NT2/D1 (cell line): ENCODE measurements around the gene NEUROG3.
A peak's percentile ranks its signal among the peaks of the same experiment; 100 is the strongest.

ENCODE experiments used
- DNase-seq: peaks from one replicate; pipeline ENCODE4 v3.0.0-alpha.2; 2011; ENCODE audit warnings: low read depth, low spot score
- H3K27me3 ChIP-seq: 2 replicates; pipeline ENCODE4 v1.6.0; 2011; ENCODE audit warnings: mild to moderate bottlenecking; ENCODE audit not compliant: insufficient read length, insufficient read depth
- H3K36me3 ChIP-seq: 2 replicates; pipeline ENCODE4 v1.6.1; 2011; ENCODE audit warnings: mild to moderate bottlenecking, low read length, mixed read lengths; ENCODE audit not compliant: insufficient read depth, insufficient read length
- H3K4me1 ChIP-seq: 2 replicates; pipeline ENCODE4 v1.5.1; 2011; ENCODE audit not compliant: insufficient read depth, insufficient read length
- H3K4me3 ChIP-seq: 2 replicates; pipeline ENCODE4 v1.5.1; 2011; ENCODE audit warnings: low read depth; ENCODE audit not compliant: insufficient read length
- H3K9ac ChIP-seq: 2 replicates; pipeline ENCODE4 v1.6.0; 2011; ENCODE audit warnings: low read depth; ENCODE audit not compliant: insufficient read length
- H3K9me3 ChIP-seq: 2 replicates; pipeline ENCODE4 v1.5.1; 2011; ENCODE audit warnings: mild to moderate bottlenecking, low read length; ENCODE audit not compliant: insufficient read depth
- SUZ12 ChIP-seq: IDR thresholded peaks from 2 replicates; pipeline ENCODE4 v1.6.1; 2011; ENCODE audit not compliant: insufficient read length, insufficient read depth; ENCODE audit errors: extremely low read depth
- YY1 ChIP-seq: IDR thresholded peaks from 2 replicates; pipeline ENCODE4 v1.6.1; 2011; ENCODE audit not compliant: insufficient read length, insufficient read depth
- ZNF274 ChIP-seq: IDR thresholded peaks from 2 replicates; pipeline ENCODE4 v1.6.1; 2011; ENCODE audit warnings: mild to moderate bottlenecking, low read depth, low read length

Gene NEUROG3

GRCh38 chr10:69577268-69578232 is 4.3 kb upstream of the NEUROG3 start:
- Histone ChIP-seq H3K4me1 (peaks cover 17% of the 10 kb centered on the region), H3K4me3 (peak overlapping the region; percentile 9), H3K9me3 (no peaks in the 10 kb centered on the region), H3K27me3 (peaks cover 99% of the 10 kb centered on the region), H3K36me3 (no peaks in the 10 kb centered on the region), H3K9ac (no peak overlapping the region)
- TF ChIP-seq SUZ12 (peak; percentile 97), ZNF274 (no peak), YY1 (no peak)
- no peak for DNase-seq

GRCh38 chr10:69576334-69577011 is 3.3 kb upstream of the NEUROG3 start:
- Histone ChIP-seq H3K27me3 (peaks cover 100% of the 10 kb centered on the region), H3K9ac (no peak overlapping the region), H3K36me3 (no peaks in the 10 kb centered on the region), H3K9me3 (no peaks in the 10 kb centered on the region), H3K4me3 (no peak overlapping the region), H3K4me1 (peaks cover 18% of the 10 kb centered on the region)
- no peak for TF ChIP-seq ZNF274
- no peak for TF ChIP-seq SUZ12
- TF ChIP-seq YY1: no peak
- DNase-seq: no peak

DNA sequence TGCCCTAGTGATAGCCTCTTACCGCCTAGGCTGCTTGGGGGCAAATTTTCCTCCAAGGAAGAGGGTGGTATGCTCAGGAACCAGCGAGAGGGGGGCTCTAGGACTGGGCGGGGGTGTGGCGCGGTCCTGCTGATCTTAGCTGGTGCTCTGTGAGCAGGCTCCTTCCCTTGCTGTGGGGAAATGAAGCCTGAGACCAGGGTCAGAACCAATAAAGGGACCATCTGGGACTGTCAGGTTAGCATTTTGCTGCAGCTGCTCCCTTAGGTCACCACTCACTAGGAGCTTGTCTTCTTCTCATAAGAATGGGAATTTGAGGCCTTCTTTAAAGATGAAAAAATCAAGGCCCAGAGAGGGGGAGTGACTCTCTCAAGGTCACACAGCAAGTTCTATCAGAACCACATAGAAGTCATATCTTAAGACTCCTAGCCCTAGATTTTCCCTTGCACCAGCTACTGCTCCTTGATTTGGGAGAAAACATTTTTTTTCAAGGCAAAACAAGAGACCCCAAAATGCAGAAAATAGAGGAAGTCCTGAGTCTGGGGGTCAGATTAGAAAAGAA is 2.0 kb upstream of the NEUROG3 start:
- TF ChIP-seq YY1: no peak
- TF ChIP-seq SUZ12: peak; percentile 67
- H3K27me3 ChIP-seq: peaks cover 100% of the 10 kb centered on the region
- no peak for DNase-seq
- H3K4me1 ChIP-seq: peaks cover 27% of the 10 kb centered on the region
- H3K9me3 ChIP-seq: no peaks in the 10 kb centered on the region
- no peak overlapping the region for H3K9ac ChIP-seq
- H3K36me3 ChIP-seq: no peaks in the 10 kb centered on the region
- H3K4me3 ChIP-seq: no peak overlapping the region

DNA sequence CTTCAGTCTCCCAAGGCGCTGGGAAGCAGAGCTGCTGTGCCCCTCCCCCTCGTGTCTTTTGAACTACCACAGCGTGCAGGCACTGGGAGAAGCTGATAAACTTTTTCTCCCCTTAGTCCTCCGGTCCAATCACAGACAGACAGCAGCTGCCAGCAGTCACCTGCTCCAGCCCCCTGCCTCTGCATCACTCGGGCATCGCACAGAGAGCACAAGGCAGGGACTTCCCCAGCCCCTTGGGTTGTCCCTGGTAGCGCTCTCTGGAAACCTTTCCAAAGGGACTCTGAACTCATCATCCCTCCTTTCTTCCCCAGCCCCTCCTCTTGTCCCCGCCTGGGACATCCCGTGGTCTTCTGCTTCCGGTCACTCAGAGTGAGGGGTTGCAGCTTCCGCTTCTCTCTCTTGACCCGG is 1.4 kb upstream of the NEUROG3 start:
- TF ChIP-seq ZNF274 (no peak), SUZ12 (no peak), YY1 (no peak)
- peaks cover 100% of the 10 kb centered on the region for H3K27me3 ChIP-seq

DNA sequence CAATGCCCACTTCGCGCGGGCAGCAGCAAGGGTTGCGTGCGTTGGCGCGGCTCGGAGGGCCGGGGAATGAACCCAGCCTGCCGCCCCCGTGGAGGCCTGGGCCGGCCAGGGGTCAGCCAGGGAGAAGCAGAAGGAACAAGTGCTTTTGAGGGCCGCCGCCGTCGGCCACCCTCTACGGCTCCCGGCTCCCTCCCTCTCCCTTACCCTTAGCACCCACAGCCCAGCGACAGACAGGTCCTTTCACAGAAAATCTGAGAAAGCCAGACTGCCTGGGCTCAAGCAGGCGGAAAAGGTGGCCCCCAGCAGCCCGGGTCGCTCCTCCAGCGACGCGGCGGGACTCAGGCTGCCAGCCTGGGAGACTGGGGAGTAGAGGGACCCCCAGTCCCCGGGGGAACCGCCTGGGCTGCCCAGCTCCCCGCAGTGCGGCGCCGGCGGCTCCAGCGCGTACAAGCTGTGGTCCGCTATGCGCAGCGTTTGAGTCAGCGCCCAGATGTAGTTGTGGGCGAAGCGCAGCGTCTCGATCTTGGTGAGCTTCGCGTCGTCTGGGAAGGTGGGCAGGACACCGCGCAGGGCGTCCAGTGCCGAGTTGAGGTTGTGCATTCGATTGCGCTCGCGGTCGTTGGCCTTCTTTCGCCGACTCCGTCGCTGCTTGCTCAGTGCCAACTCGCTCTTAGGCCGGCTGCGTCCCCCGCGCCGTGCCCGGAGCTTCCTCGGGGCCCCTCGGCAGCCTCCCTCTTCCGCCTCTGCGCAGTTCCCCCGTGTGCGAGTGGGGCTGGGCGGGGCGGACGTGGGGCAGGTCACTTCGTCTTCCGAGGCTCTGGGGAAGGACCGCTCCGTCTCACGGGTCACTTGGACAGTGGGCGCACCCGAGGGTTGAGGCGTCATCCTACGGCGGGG is 815 bp downstream of the NEUROG3 start:
- H3K36me3 ChIP-seq: no peaks in the 10 kb centered on the region
- no peaks in the 10 kb centered on the region for H3K9me3 ChIP-seq
- TF ChIP-seq SUZ12 (peak; percentile 70), YY1 (no peak)
- no peak for DNase-seq
- peaks cover 98% of the 10 kb centered on the region for H3K27me3 ChIP-seq
- H3K9ac ChIP-seq: peak overlapping the region; percentile 61
- peak overlapping the region; percentile 36 for H3K4me3 ChIP-seq
- H3K4me1 ChIP-seq: peaks cover 31% of the 10 kb centered on the region

More for the DNA sequence above, 1.4 kb upstream of the NEUROG3 start:
- Histone ChIP-seq H3K4me3 (no peak overlapping the region), H3K36me3 (no peaks in the 10 kb centered on the region), H3K9ac (no peak overlapping the region), H3K4me1 (peaks cover 29% of the 10 kb centered on the region), H3K9me3 (no peaks in the 10 kb centered on the region)
- no peak for DNase-seq

DNA sequence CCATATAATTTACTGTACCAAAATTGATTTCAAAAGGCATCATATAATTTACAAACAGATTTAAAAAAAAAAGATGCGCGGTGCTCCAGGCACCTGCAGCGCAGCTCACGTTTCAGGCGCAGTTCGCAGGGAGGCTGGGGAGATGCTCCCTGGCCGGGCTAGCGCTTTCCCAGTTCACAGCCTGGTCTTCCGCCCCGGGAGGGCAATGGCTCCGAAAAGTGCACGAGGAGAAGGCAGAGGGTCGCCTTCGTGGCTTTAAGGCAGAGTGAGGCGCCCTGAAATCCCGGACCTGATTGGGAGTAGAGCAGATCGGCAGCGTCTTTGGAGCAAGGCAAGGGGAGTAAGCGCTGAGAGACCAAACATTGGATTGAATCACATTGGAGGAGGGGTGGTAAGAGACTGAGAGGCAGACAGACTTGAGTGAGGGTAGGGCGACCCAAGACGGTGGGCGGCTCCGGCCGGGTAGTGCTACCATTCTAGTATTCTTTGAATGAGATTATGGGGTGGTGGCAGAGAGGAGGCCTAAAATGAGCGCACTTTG is 1.5 kb downstream of the NEUROG3 start:
- peaks cover 98% of the 10 kb centered on the region for H3K27me3 ChIP-seq
- H3K9me3 ChIP-seq: no peaks in the 10 kb centered on the region
- H3K4me1 ChIP-seq: peaks cover 31% of the 10 kb centered on the region
- no peak for DNase-seq
- H3K4me3 ChIP-seq: peak overlapping the region; percentile 36
- no peaks in the 10 kb centered on the region for H3K36me3 ChIP-seq
- no peak overlapping the region for H3K9ac ChIP-seq
- no peak for TF ChIP-seq YY1
- TF ChIP-seq SUZ12: peak; percentile 33
- no peak for TF ChIP-seq ZNF274
